OCI-LY7 (cell line): Measurements from ENCODE around the gene CCBE1. TPM values are rescaled to one million over a fixed set of nuclear protein-coding genes. Genes with fewer than 3 reads are reported as not detected.

Experiments used
- BruUV-seq: library from RNA; stranded (reverse); fragments of 400-500 nt; replicated peaks from 2 replicates; lab custom pipeline; 2021; lab: Mats Ljungman, UMichigan
- CTCF ChIA-PET: fragments of 300-600 bp; sonication (Branson Sonifier 250); formaldehyde crosslinking; loops from one replicate; lab custom pipeline; 2022; ENCODE audit warnings: antibody characterized with exemption; ENCODE audit not compliant: unreplicated experiment; lab: Charles Lee
- POLR2A ChIA-PET: fragments of 300-600 bp; sonication (Branson Sonifier 250); formaldehyde crosslinking; loops from one replicate; lab custom pipeline; 2022; ENCODE audit warnings: antibody characterized with exemption; lab: Charles Lee
- DNase-seq: peaks from one replicate; pipeline ENCODE4 v3.0.0-alpha.2; 2015; ENCODE audit warnings: low spot score
- H2AFZ ChIP-seq: fragments of 200-600 bp; sonication (generic), shearing (Covaris generic); 2 replicates; pipeline ENCODE4 v1.6.1; 2014; ENCODE audit warnings: mild to moderate bottlenecking, antibody characterized with exemption, low read length, moderate library complexity
- H3K27ac ChIP-seq: fragments of 200-600 bp; sonication (generic); 2 replicates; pipeline ENCODE4 v1.5.1; 2014; ENCODE audit warnings: mixed run types, low read depth, mild to moderate bottlenecking, moderate library complexity, low read length, inconsistent platforms; ENCODE audit not compliant: poor library complexity, severe bottlenecking
- H3K36me3 ChIP-seq: fragments of 200-600 bp; sonication (generic); 2 replicates; pipeline ENCODE4 v1.6.1; 2014; ENCODE audit warnings: mild to moderate bottlenecking, antibody characterized with exemption, low read length, moderate library complexity, mixed read lengths; ENCODE audit not compliant: insufficient read depth
- H3K4me1 ChIP-seq: fragments of 200-600 bp; sonication (generic); 2 replicates; pipeline ENCODE4 v1.5.1; 2014; ENCODE audit warnings: mild to moderate bottlenecking, low read length; ENCODE audit not compliant: insufficient read depth, poor library complexity, severe bottlenecking
- H3K4me2 ChIP-seq: fragments of 200-600 bp; sonication (generic); 2 replicates; pipeline ENCODE4 v1.6.1; 2014; ENCODE audit warnings: mild to moderate bottlenecking, low read length
- H3K4me3 ChIP-seq: fragments of 200-600 bp; sonication (generic); 2 replicates; pipeline ENCODE4 v1.5.1; 2014; ENCODE audit warnings: mild to moderate bottlenecking, low read depth, low read length; ENCODE audit not compliant: poor library complexity, severe bottlenecking
- H3K79me2 ChIP-seq: fragments of 200-600 bp; sonication (generic); 2 replicates; pipeline ENCODE4 v1.6.1; 2016; ENCODE audit warnings: low read depth, mild to moderate bottlenecking, low read length, moderate library complexity, mixed read lengths; ENCODE audit not compliant: insufficient read depth
- H3K9me2 ChIP-seq: fragments of 200-600 bp; sonication (generic); 2 replicates; pipeline ENCODE4 v1.6.1; 2016; ENCODE audit warnings: mild to moderate bottlenecking, low read length, mixed read lengths; ENCODE audit not compliant: insufficient read depth
- H3K9me3 ChIP-seq: fragments of 200-600 bp; sonication (generic); 2 replicates; pipeline ENCODE4 v1.6.1; 2014; ENCODE audit warnings: mild to moderate bottlenecking, mixed run types, low read length, mixed read lengths
- H4K20me1 ChIP-seq: fragments of 200-600 bp; sonication (generic); 2 replicates; pipeline ENCODE4 v1.6.1; 2014; ENCODE audit warnings: mild to moderate bottlenecking, antibody characterized with exemption, low read length, moderate library complexity, mixed read lengths; ENCODE audit not compliant: insufficient read depth
- CTCF ChIP-seq: fragments of 200-600 bp; sonication (generic); conservative IDR thresholded peaks from 2 replicates; pipeline ENCODE4 v1.5.1; 2014; ENCODE audit warnings: mild to moderate bottlenecking, antibody characterized with exemption, low read length, moderate library complexity, mixed read lengths
- EZH2phosphoT487 ChIP-seq: fragments of 200-600 bp; sonication (generic); IDR thresholded peaks from 2 replicates; pipeline ENCODE4 v1.6.1; 2018; ENCODE audit warnings: low read depth, borderline replicate concordance, mild to moderate bottlenecking, mixed run types, antibody characterized with exemption, low read length, moderate library complexity, mixed read lengths
- intact Hi-C: fragments of 100-400 bp; cut with micrococcal nuclease; formaldehyde crosslinking; loops from one replicate; pipeline ENCODE4 v1.10.0; 2022; ENCODE audit not compliant: unreplicated experiment
- total RNA-seq, 2 experiments: library from RNA; depleted of rRNA in 1 of 2; stranded (reverse); fragments of >200 nt in 1 of 2; shearing (Covaris generic) in 1 of 2; gene quantifications; 2 replicates each; pipeline ENCODE4 v1.2.3, GENCODE V29; 2014 to 2022

The CCBE1 gene
- total RNA-seq, 2 experiments from 2014 or later = 0.16 to 0.70 TPM

GRCh38 chr18:59689756-59690155 is 7.5 kb downstream of the CCBE1 start:
- H4K20me1 ChIP-seq = no peaks in the 10 kb centered on the region
- H3K9me2 ChIP-seq = no peaks in the 10 kb centered on the region
- H2AFZ ChIP-seq = no peak overlapping the region
- CTCF ChIA-PET = no interaction called here
- no peak overlapping the region for H3K4me2 ChIP-seq
- intact Hi-C loops = no loop called here
- H3K36me3 ChIP-seq = no peaks in the 10 kb centered on the region
- H3K79me2 ChIP-seq = no peaks in the 10 kb centered on the region
- no peaks in the 10 kb centered on the region for H3K9me3 ChIP-seq
- POLR2A ChIA-PET = interaction anchor here (0.6 kb wide), 1 partner anchor 307 kb away, joined by 4 read pairs; no protein-coding TSS in a partner anchor
- no peak for TF ChIP-seq CTCF
- no peak for TF ChIP-seq EZH2phosphoT487
- no peaks in the 10 kb centered on the region for H3K4me1 ChIP-seq
- no TSS peak for BruUV-seq
- no peak for DNase-seq
- H3K4me3 ChIP-seq = no peak overlapping the region
- no peak overlapping the region for H3K27ac ChIP-seq

GRCh38 chr18:59686260-59686659 is 11.0 kb downstream of the CCBE1 start:
- DNase-seq = no peak
- no peaks in the 10 kb centered on the region for H3K36me3 ChIP-seq
- H3K9me2 ChIP-seq = no peaks in the 10 kb centered on the region
- no TSS peak for BruUV-seq
- H3K4me1 ChIP-seq = no peaks in the 10 kb centered on the region
- no peaks in the 10 kb centered on the region for H3K79me2 ChIP-seq
- TF ChIP-seq EZH2phosphoT487 (no peak), CTCF (no peak)
- POLR2A ChIA-PET = no interaction called here
- no peaks in the 10 kb centered on the region for H3K9me3 ChIP-seq
- no peak overlapping the region for H3K27ac ChIP-seq
- no peak overlapping the region for H3K4me3 ChIP-seq
- H2AFZ ChIP-seq = no peak overlapping the region
- H4K20me1 ChIP-seq = no peaks in the 10 kb centered on the region
- CTCF ChIA-PET = no interaction called here
- intact Hi-C loops = no loop called here
- H3K4me2 ChIP-seq = no peak overlapping the region

DNA sequence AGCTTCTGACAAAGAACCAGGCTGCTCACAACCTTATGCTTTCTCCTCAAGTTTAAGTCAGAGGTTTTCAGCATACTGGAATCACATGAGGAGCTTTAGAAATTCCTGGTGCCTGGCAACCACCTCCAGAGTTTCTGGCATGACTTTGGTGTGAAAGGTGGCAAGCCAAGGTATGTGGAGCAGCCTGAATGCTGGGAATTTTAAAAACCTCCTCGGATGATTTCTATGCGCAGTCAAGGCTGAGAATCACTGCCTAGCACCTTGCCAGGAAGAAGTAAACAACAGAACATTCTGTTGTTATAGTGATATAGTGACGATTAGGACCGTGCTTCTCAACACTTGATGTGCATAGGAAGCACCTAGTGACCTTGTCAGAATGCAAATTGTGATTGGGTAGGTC is 11.7 kb downstream of the CCBE1 start:
- ChIA-PET CTCF (no interaction called here), POLR2A (no interaction called here)
- DNase-seq = no peak
- no TSS peak for BruUV-seq
- H3K4me1 ChIP-seq = no peaks in the 10 kb centered on the region
- H3K4me3 ChIP-seq = no peak overlapping the region
- no peak for TF ChIP-seq EZH2phosphoT487
- no peak for TF ChIP-seq CTCF
- no peaks in the 10 kb centered on the region for H4K20me1 ChIP-seq
- intact Hi-C loops = no loop called here
- H3K9me2 ChIP-seq = no peaks in the 10 kb centered on the region
- H2AFZ ChIP-seq = no peak overlapping the region
- H3K4me2 ChIP-seq = no peak overlapping the region
- no peak overlapping the region for H3K27ac ChIP-seq
- no peaks in the 10 kb centered on the region for H3K79me2 ChIP-seq
- H3K9me3 ChIP-seq = no peaks in the 10 kb centered on the region
- no peaks in the 10 kb centered on the region for H3K36me3 ChIP-seq
